Natural killer cell treated with Interleukin-12 subunit alpha and Interleukin-12 subunit beta and Interleukin-15 and Interleukin-18, amount 100 ng/mL, for 72 hours (primary cell): ENCODE measurements around the gene ANKRD44. TPM values are rescaled to one million over a fixed set of nuclear protein-coding genes. Genes with fewer than 3 reads are reported as not detected.
"Not testable (repeated sequence)": the region's sequence is repeated elsewhere in the genome, so short reads cannot be mapped to it uniquely, and the experiment has no call there.

Experiments used
- ATAC-seq, 2 donors: fragments of 150-1000 bp; cut with Tn5 transposase in 1 of 2; sonication (Bioruptor Pico), chemical (Tn5 transposase) in 1 of 2; 2 replicates each; pipeline ENCODE4 v1.10.0; 2021
- DNase-seq: peaks from one replicate; pipeline ENCODE4 v3.0.0; 2022; ENCODE audit warnings: low spot score
- H3K27ac Mint-ChIP-seq, 2 donors: 1 replicate in 1 of 2; 2 replicates in 1 of 2; pipeline ENCODE4 v1.8.0; 2022; ENCODE audit warnings: mixed read lengths in 2 of 2, mild to moderate bottlenecking in 1 of 2, moderate library complexity in 1 of 2
- H3K27me3 Mint-ChIP-seq, 2 donors: 1 replicate in 1 of 2; 2 replicates in 1 of 2; pipeline ENCODE4 v1.8.0; 2022; ENCODE audit warnings: mixed read lengths in 2 of 2
- H3K36me3 Mint-ChIP-seq: one replicate; pipeline ENCODE4 v1.8.0; 2022; ENCODE audit warnings: mixed read lengths
- H3K4me1 Mint-ChIP-seq, 2 donors: 1 replicate in 1 of 2; 2 replicates in 1 of 2; pipeline ENCODE4 v1.8.0; 2022; ENCODE audit warnings: low read depth in 2 of 2, mixed read lengths in 2 of 2, mild to moderate bottlenecking in 1 of 2
- H3K4me3 Mint-ChIP-seq: one replicate; pipeline ENCODE4 v1.8.0; 2022; ENCODE audit warnings: mixed read lengths
- H3K9me3 Mint-ChIP-seq: 2 replicates; pipeline ENCODE4 v1.8.0; 2022; ENCODE audit warnings: mixed read lengths
- total RNA-seq, 2 donors: library from RNA; stranded (reverse); gene quantifications; one replicate each; pipeline ENCODE4 v1.2.3, GENCODE V29; 2022

ANKRD44 gene
- total RNA-seq, 2 donors from 2014 or later: 307 to 413 TPM

DNA sequence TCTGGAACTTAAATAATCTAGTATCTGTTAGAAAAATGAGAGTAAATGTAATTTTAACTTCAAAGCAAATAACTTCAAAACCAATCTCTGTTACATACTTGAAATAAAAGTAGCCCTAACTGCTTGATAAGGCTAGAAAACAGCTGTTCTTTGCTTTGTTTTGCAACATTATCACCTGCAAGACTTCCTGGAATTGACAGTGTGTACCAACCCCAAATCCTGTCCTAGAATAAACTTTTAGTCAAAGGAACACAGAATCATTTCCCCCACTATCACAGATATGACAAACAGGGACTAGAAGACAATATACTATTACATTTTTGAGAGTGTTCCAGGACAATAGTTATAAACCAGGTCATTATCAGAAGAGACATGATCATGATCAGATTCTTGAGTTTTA lies 278.8 kb downstream of the ANKRD44 start:
- Mint-ChIP-seq H3K4me1 (peaks cover 33 to 44% of the 10 kb centered on the region in 2 donors), H3K9me3 (peaks cover 4% of the 10 kb centered on the region), H3K36me3 (peaks cover 46% of the 10 kb centered on the region), H3K27me3 (no peaks in the 10 kb centered on the region), H3K4me3 (peak overlapping the region; percentile 52), H3K27ac (peak overlapping the region; percentile 27 to 30)
- ATAC-seq: peak in 1 of 2 donors; percentile 24
- DNase-seq: no peak

- DNase-seq: no peak
- H3K27ac Mint-ChIP-seq: peak overlapping the region in 1 of 2 donors; percentile 47
- H3K4me1 Mint-ChIP-seq: peaks cover 39 to 50% of the 10 kb centered on the region in 2 donors
Observed at GRCh38 chr2:197030090-197030489, 280.5 kb downstream of the ANKRD44 start.

GRCh38 chr2:197028633-197029032 lies 281.9 kb downstream of the ANKRD44 start:
- DNase-seq (no peak), ATAC-seq (no peak)
- Mint-ChIP-seq H3K27me3 (no peaks in the 10 kb centered on the region), H3K36me3 (peaks cover 59% of the 10 kb centered on the region), H3K4me1 (peaks cover 31 to 45% of the 10 kb centered on the region in 2 donors), H3K4me3 (no peak overlapping the region), H3K9me3 (peaks cover 4% of the 10 kb centered on the region), H3K27ac (peak overlapping the region in 1 of 2 donors; percentile 47)

More at GRCh38 chr2:197030090-197030489, 280.5 kb downstream of the ANKRD44 start:
- H3K9me3 Mint-ChIP-seq: peaks cover 4% of the 10 kb centered on the region
- no peak overlapping the region for H3K4me3 Mint-ChIP-seq
- no peaks in the 10 kb centered on the region for H3K27me3 Mint-ChIP-seq
- H3K36me3 Mint-ChIP-seq: peaks cover 55% of the 10 kb centered on the region
- ATAC-seq: no peak

- H3K27me3 Mint-ChIP-seq: no peaks in the 10 kb centered on the region
- peak overlapping the region in 1 of 2 donors; percentile 47 for H3K27ac Mint-ChIP-seq
- peaks cover 27 to 44% of the 10 kb centered on the region in 2 donors for H3K4me1 Mint-ChIP-seq
- H3K4me3 Mint-ChIP-seq: no peak overlapping the region
- ATAC-seq: no peak
- peaks cover 4% of the 10 kb centered on the region for H3K9me3 Mint-ChIP-seq
- no peak for DNase-seq
- H3K36me3 Mint-ChIP-seq: peaks cover 60% of the 10 kb centered on the region
Observed at GRCh38 chr2:197028230-197028629, 282.4 kb downstream of the ANKRD44 start.

- H3K27ac Mint-ChIP-seq: no peak overlapping the region
- H3K36me3 Mint-ChIP-seq: peaks cover 56% of the 10 kb centered on the region
- no peaks in the 10 kb centered on the region for H3K27me3 Mint-ChIP-seq
- no peak overlapping the region for H3K4me3 Mint-ChIP-seq
- peaks cover 13 to 24% of the 10 kb centered on the region in 2 donors for H3K4me1 Mint-ChIP-seq
- no peak for ATAC-seq
- no peak for DNase-seq
- no peaks in the 10 kb centered on the region for H3K9me3 Mint-ChIP-seq
Observed at GRCh38 chr2:197024206-197024605, 286.4 kb downstream of the ANKRD44 start.

DNA sequence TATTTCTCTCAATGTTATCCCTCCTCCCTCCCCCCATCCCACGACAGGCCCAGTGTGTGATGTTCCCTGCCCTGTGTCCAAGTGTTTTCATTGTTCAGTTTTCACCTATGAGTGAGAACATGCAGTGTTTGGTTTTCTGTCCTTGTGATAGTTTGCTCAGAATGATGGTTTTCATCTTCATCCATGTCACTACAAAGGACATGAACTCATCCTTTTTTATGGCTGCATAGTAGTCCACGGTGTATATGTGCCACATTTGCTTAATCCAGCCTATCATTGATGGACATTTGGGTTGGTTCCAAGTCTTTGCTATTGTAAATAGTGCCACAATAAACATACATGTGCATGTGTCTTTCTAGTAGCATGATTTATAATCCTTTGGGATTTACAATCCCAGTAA lies 289.7 kb downstream of the ANKRD44 start:
- not testable (repeated sequence) for H3K27me3 Mint-ChIP-seq, ATAC-seq, DNase-seq, H3K27ac Mint-ChIP-seq, H3K4me3 Mint-ChIP-seq, H3K9me3 Mint-ChIP-seq
- Mint-ChIP-seq H3K36me3 (peaks cover 37% of the 10 kb centered on the region), H3K4me1 (peaks cover 5 to 12% of the 10 kb centered on the region in 2 donors)

DNA sequence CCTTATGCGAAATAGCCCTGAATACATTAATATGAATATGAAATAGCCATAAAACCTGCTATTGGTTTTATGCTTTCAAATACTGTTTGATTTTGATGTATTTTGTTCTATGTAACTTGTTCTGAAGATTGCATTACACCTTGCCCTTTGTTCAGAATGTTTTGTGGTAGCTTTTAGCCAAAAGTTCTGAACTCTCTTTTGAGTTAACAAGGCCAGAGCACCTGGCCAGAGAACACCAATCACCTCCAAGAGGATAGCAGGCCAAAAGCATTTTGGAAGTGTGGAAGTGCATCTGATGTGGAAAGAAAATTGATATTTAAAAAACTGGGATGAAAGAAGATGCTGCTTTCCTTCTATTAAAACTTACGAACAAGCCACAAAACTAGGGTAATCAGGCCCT lies 297.5 kb downstream of the ANKRD44 start:
- Mint-ChIP-seq H3K27me3 (no peaks in the 10 kb centered on the region), H3K4me1 (peaks cover 15 to 21% of the 10 kb centered on the region in 2 donors), H3K4me3 (no peak overlapping the region), H3K9me3 (no peaks in the 10 kb centered on the region), H3K36me3 (peaks cover 30% of the 10 kb centered on the region), H3K27ac (no peak overlapping the region)
- DNase-seq: no peak
- no peak for ATAC-seq

DNA sequence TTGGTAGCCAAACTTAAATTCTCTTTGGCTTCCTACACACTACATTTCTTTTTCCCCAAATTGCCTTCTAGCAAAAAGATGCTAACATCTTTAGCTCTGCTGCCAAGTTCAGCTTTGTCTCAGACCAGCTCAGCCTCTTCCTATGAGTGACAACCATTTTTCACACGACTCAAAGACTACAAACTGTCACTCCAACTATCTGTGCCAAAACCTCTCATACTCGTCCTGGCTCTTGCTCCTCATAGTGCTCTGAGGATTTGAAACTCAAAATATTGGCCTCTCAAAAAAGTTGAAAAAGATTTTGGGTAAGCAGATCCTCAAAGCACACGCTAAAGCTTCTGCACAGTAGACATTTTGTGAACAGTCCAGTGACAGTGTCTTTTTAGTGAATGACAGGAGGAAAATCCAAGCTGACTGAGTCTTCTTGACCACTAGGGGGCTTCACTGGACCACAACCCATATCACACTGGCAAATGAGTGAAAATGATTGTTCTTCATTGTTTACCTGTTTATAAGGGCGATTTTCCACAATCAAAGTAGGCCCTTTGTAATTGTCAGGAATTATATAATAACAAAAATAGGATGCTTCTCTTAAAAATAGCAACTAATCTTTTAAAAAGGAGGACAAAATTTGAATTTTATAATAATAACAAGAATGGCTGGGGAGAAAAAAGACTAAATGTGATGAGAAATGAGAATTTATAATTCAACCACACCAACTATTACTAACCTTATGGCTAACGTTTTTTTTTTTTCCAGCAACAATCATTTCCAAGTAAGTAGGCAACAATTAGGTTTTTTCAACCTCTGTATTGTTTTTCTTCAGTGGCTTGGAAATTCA lies 298.6 kb downstream of the ANKRD44 start:
- Mint-ChIP-seq H3K27ac (peak overlapping the region; percentile 49 to 75), H3K36me3 (peaks cover 32% of the 10 kb centered on the region), H3K27me3 (no peaks in the 10 kb centered on the region), H3K9me3 (no peaks in the 10 kb centered on the region), H3K4me1 (peaks cover 14 to 23% of the 10 kb centered on the region in 2 donors), H3K4me3 (no peak overlapping the region)
- no peak for DNase-seq
- ATAC-seq: peak in 1 of 2 donors; percentile 62

- DNase-seq: no peak
- ATAC-seq: no peak
- H3K9me3 Mint-ChIP-seq: no peaks in the 10 kb centered on the region
- H3K27ac Mint-ChIP-seq: peak overlapping the region; percentile 49 to 75
- H3K27me3 Mint-ChIP-seq: no peaks in the 10 kb centered on the region
- peaks cover 32% of the 10 kb centered on the region for H3K36me3 Mint-ChIP-seq
- H3K4me3 Mint-ChIP-seq: no peak overlapping the region
- H3K4me1 Mint-ChIP-seq: peaks cover 14 to 26% of the 10 kb centered on the region in 2 donors
Observed at GRCh38 chr2:197011021-197011417, 299.6 kb downstream of the ANKRD44 start.

DNA sequence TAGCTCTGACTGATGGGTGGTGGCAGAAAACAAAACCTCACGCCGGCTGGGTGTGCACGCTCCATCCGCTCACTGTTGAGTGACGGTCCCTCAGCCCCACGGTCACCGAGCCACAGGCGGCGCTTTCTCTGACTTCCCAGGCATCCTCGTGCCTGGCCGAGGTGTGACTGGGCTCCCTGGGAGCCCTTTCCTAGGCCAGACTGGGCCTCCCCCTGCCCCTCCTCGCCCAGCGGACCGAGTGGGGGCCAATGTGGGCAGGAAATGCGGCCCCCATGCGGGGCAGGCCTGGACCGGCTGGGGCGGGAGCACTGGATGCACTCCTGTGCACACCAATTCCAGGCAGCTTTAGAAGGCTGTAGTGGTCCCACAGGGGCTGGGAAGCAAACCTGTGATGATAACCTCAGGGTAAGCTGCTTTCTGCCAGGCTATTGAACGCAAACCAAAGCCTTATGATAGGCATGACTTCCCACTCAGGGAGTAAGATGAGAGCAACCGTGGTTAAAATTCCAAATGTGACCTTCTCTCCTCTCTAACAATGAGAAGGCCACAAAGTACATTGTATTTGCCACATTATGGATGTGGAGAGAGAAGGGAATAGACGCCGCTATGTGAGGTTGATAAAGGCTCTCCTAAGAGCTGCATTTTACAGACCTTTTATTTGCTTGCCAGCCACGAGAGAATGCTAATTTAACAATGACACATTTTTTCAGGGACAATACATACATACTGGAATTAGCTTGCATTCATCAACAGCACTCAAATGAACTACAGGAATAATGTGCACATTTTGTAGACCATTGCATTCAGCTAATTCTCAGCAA lies 300.2 kb downstream of the ANKRD44 start:
- no peak for DNase-seq
- no peaks in the 10 kb centered on the region for H3K9me3 Mint-ChIP-seq
- peaks cover 27% of the 10 kb centered on the region for H3K36me3 Mint-ChIP-seq
- ATAC-seq: no peak
- H3K4me1 Mint-ChIP-seq: peaks cover 13 to 20% of the 10 kb centered on the region in 2 donors
- peak overlapping the region in 1 of 2 donors; percentile 54 for H3K27ac Mint-ChIP-seq
- no peaks in the 10 kb centered on the region for H3K27me3 Mint-ChIP-seq
- H3K4me3 Mint-ChIP-seq: no peak overlapping the region

- ATAC-seq, H3K4me3 Mint-ChIP-seq, DNase-seq, H3K27me3 Mint-ChIP-seq, H3K9me3 Mint-ChIP-seq: not testable (repeated sequence)
- Mint-ChIP-seq H3K36me3 (peaks cover 20% of the 10 kb centered on the region), H3K27ac (peak overlapping the region in 1 of 2 donors; percentile 8), H3K4me1 (peaks cover 7 to 14% of the 10 kb centered on the region in 2 donors)
Observed at GRCh38 chr2:197008741-197009341, 301.7 kb downstream of the ANKRD44 start.

DNA sequence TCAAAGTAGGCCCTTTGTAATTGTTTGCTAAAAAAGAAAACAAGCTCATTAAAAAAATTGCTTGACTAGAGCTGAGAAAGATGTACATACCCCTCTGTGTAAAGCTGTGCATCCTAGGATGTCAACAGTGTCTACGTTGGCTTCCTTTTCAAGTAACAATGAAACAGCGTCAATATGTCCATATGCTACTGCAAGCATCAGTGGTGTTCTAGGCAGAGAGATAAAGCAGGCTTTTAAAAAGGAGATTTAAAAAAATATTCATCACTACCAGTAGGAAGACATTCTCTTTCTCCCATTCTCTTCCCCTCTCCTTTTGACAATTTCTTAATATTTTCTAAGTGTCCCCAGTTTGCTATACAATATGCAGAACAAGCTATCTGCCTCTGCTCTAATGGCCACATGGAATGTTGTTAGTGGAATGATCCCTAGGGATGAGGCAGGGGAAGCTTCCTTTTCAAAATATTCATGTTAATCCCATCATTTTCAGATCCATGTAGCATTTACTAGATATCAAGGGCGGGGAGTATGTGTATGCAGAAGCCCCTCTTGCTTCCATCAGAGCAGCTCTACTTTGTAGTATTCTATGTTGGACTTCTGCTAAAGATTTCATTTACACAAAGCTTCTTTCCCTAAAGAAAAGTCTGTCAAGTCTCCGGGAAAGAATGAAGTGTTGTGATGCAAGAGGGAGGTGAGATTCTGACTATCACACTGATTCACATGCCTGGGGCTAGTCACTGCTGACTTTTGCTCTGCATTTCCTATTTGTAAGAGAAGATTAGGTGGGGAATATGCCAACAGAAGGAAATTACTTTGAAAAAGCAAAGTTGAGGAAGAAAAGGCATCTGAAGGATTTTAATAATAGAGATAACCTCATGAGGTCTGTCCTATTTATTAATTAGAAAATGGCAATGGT lies 302.6 kb downstream of the ANKRD44 start:
- H3K27ac Mint-ChIP-seq: peak overlapping the region; percentile 8 to 15
- peaks cover 15% of the 10 kb centered on the region for H3K36me3 Mint-ChIP-seq
- H3K4me1 Mint-ChIP-seq: peaks cover 7 to 14% of the 10 kb centered on the region in 2 donors
- no peaks in the 10 kb centered on the region for H3K9me3 Mint-ChIP-seq
- DNase-seq (no peak), ATAC-seq (no peak)
- H3K4me3 Mint-ChIP-seq: no peak overlapping the region
- no peaks in the 10 kb centered on the region for H3K27me3 Mint-ChIP-seq

DNA sequence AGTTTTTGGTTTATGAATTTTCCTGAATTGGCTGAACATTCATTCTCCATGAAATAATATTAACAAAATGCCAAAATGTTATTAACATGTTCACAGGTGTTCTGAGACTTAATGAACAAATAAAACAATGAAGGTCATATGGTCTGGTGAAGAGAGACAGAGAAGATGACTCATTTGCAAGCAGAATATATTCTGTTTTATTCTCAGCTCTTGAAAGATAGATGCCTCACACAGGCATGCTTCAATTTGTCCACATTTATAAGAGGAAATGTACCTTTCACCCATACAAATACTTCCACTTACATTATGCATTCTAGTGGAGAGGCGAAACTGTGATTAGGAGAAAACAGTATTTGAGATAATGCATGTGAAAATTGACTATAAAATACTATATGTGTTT lies 308.7 kb downstream of the ANKRD44 start:
- H3K27me3 Mint-ChIP-seq: no peaks in the 10 kb centered on the region
- no peaks in the 10 kb centered on the region for H3K9me3 Mint-ChIP-seq
- H3K4me3 Mint-ChIP-seq: no peak overlapping the region
- no peak for ATAC-seq
- no peak overlapping the region for H3K27ac Mint-ChIP-seq
- no peak for DNase-seq
- peaks cover 0 to 2% of the 10 kb centered on the region in 2 donors for H3K4me1 Mint-ChIP-seq
- peaks cover 9% of the 10 kb centered on the region for H3K36me3 Mint-ChIP-seq
